GM19467 (cell line): ENCODE measurements around the gene RANBP6.
A peak's percentile ranks its signal among the peaks of the same experiment; 100 is the strongest.
"Not testable (repeated sequence)": the region's sequence is repeated elsewhere in the genome, so short reads cannot be mapped to it uniquely, and the experiment has no call there.

Experiments
- ATAC-seq: cut with Tn5 transposase; IDR thresholded peaks from one replicate; pipeline ENCODE4 v1.9.1; 2021; ENCODE audit warnings: mild to moderate bottlenecking, moderate library complexity; ENCODE audit not compliant: unreplicated experiment

Gene RANBP6

DNA sequence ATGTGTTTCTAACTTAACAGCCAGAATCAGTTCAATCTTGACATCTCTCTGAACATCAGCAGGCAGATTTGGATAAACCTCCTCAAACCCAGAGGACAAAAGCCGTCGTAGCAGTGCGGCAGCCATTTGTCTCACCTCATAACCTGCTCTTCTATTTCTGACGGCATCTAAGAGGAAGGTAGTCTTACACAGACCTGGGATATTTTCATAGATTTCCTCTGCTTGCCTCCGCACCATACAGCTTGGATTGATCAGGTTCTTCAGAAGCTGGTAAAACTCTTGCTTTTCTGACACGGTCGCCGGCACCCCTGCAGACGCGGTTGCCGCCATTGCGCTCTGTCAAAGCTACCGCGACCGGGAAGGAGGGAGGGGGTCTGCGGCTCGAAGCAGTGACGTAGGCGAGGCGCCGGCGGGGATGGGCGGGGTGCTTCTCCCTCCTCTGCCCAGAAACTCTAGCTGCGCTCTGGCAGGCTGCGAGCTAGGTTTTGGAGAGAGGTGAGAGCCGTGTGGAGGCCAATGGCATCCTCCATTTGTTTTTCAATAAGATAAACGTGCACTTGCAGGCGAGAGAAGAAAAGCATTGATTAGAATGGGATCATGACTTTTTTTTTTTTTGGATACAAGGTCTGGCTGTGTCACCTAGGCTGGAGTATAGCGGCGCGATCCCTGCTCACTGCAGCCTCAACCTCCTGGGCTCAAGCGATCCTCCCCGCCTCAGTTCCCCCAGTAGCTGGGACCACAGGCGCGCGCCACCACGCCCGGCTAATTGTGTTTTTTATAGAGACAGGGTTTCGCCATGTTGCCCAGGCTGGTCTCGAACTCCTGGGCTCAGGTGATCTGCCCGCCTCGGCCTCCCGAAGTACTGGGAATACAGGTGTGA lies at the start of gene RANBP6:
RANBP6 (minus strand) TSS at position 347 of the 880 bp plus-strand sequence; CDS start at position 330, 17 bp downstream.
- peak; percentile 97 for ATAC-seq

DNA sequence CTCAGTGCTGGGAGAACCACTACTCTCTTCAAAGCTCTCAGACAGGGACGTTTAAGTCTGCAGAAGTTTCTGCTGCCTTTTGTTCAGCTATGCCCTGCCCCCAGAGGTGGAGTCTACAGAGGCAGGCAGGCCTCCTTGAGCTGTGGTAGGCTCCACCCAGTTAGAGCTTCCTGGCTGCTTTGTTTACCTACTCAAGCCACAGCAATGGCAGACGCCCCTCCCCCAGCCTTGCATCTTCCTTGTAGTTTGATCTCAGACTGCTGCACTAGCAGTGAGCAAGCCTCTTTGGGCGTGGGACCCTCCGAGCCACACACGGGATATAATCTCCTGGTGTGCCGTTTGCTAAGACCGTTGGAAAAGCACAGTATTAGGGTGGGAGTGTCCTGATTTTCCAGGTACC lies 47.7 kb upstream of the RANBP6 start:
- not testable (repeated sequence) for ATAC-seq

DNA sequence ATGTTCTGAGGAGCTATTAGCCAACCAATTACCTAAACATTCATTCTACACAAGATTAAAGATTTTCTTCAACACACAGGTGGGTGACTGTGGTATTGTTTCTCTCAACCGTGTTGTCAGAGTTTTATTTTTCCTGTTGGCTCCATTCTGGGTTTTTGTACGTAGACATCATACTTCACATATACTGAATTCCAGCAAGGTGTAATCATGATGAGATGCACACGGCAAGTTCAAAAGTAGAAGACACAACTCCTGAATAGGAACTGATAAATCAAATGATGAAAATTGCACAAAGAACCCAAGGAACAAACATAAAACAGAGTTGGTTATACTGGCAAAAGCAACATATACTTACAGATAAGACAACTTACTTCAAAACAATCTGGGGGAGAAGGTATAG lies 40.2 kb upstream of the RANBP6 start:
- ATAC-seq: no peak

DNA sequence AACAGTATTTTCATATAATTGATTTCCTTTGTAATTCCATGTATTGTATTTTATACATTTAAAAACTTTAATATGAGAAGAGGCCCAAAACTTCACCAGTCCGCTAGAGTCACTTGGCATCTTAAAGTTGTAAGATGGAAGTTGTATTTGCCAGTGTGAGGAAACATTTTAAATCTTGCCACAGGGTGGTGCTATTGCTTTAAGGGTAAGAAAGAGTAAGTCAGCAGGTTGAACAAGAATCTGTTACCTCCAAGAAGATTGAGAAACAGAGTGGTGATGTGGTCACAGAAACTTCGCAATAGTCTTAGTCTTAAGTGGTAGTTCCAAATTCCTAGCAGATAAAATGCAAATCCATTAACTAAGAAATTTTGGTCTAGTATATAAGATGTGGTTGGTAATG lies 39.8 kb upstream of the RANBP6 start:
- ATAC-seq: no peak

DNA sequence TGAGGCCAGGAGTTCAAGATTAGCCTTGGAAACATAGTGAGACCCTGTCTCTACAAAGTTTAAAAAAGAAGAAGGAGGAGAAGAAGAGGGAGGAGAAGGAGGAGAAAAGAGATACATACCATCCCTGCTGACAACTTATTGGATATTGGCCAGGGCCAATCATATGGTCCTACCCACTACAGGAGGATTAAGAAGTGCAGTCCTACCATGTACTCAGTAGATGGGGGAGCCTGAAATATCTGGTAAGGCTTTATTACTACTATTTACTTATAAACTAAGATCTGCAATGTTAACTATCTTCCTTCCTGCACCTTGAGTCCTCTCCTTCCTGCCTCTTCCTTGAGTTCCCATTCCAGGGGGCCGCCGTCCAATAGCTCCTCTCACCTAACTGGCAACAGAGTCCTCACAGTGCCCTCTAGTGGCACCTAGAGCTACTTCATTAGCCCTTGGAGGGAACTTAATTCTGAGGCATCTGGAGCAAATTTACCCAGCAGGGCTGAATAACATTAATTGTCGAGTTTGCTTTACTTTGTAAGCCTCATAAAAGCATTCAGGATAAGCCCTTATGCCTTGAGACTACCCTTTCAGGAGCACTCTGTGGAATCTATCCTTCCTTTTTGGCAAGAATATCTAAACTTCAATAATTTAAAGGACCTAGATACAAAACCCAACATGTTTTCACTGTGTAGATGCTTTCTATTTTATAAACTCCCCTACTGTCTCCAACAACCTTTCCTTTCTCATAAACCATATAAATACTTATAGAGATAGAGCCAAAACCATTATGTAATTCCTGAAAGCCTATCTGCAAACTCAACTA lies 39.1 kb upstream of the RANBP6 start:
- no peak for ATAC-seq

DNA sequence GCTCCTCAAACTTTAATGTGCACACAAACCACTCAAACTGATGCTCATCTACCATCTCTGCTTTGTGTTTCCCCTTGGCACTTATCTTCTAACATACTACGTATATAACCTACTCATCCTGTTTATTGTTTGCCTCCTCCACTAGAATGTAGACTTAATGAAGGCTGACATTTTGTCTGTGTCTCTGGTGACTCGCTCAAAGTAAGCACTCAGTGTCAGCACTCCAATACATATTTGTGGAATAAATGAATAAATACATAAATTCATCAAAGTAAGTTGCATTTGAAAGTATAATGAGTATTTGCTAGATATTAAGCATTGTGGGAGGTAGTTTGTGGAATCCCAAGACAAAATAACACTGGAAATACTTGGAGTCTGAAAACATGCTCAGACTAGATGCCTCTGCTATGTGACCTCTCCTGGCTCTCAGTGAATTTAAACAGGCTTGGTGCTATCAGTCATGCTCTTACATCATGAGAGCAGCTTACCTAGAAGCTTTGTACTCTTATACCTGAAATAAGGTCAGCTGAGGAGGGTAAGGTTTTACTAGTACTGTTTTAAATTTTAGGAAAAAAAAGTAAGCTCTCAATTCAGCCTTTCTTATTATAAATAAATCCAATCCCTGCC lies 37.0 kb upstream of the RANBP6 start:
- ATAC-seq: no peak

DNA sequence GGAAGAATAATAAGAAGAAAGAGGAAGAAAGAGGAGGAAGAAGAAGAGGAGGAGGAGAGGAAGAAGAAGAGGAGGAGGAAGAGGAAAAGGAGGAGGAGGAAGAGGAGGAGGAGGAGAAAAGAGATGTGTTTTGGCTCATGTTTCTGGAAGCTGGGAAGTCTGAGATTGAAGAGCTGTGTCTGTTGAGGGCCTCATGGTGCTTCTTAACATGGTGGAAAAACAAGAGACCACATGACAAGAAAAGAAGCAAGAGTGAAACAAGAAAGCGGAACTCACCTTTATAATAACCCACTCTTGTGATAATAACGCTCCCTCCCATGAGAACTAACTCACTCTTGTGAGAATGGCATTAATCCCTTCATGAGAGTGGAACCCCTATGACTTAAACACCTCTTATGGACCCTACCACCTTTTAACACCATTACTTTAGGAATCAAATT lies 36.1 kb upstream of the RANBP6 start:
- no peak for ATAC-seq

DNA sequence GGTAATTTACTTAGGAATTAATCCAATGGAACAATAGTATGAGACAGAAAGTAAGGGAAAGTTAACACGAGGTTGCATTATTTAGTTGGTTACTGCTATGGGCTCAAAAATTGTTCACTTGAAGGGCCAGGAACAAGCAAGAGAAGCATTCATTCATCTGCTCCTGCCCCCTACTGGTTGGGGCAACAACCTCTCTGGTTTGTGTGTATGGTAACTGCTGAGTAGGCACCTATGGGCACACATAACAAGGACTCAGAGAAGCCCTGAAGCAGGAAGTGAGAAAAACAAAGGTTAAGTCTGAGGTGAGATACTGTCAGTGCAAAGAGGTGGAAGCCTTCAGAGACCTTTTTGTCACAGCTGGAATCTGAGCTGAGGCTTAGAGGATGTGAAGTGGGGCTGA lies 34.4 kb upstream of the RANBP6 start:
- peak; percentile 53 for ATAC-seq

DNA sequence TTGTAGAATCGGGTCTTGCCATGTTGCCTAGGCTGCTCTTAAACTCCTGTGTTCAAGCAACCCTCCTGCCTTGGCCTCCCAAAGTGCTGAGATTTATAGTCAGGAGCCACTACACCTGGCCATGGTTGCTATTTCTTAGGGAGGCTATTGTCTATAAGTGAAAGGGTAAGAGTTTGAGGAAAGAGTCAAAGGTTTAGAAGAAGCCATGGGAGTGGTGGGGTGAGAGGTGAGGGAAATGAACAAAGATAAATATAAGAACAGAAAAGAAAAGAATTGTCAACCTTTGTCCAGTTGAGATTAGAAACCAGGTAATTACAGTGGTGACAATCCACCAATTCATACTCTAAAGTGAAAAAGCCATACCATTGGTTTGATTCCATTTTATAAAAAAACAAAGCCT lies 32.6 kb upstream of the RANBP6 start:
- ATAC-seq: no peak

DNA sequence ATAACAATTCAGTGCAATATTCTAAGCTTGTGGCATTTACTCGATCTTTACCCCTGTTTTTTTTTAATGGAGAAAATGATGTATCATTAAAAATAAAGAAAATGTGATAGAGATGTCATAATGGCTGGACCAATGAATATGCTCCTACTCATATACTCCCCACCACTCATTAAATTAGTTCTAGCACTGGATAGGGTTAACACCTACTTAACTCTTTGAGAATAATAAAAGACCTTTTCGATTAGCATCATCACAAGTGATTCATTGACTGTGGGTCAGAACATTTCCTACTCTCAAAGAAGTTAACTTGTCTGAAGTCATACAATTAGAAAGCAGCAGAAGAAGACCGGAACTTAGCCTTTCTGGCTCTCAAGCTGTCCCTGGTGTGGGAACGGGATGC lies 31.6 kb upstream of the RANBP6 start:
- ATAC-seq: no peak

DNA sequence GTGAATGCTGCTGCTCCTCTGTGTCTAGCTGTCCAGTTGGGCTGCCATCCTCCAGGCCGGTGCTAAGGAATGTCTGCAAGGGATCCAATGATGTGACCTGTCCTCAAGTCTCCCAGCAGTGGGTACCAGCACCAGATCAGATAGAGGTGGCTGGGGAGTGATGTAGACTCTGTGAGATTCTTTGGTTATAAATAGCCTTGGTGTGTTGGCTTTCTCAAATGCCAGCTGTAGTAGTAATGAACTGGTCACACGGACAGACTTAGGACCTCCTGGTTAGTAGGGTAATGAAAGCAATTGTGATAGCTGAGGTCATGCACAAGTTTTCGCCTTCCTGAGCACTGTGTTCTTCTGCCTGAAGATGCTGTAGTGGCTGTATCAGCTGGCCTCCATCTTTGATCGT lies 29.9 kb upstream of the RANBP6 start:
- ATAC-seq: no peak

DNA sequence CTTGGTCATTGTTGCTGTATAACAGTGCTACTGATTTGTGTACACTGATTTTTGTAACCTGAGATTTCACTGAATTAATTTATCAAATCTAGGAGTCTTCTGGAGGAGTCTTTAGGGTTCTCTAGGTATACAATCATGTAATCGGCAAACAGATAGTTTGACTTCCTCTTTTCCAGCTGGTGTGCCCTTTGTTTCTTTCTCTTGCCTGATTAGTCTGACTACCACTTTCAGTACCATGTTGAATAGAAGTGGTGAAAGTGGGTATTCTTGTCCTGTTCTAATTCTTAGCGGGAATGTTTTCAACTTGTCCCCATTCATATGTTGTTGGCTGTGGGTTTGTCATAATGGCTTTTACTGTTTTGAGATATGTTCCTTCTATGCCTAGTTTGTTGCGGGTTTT lies 24.7 kb upstream of the RANBP6 start:
- ATAC-seq: no peak

DNA sequence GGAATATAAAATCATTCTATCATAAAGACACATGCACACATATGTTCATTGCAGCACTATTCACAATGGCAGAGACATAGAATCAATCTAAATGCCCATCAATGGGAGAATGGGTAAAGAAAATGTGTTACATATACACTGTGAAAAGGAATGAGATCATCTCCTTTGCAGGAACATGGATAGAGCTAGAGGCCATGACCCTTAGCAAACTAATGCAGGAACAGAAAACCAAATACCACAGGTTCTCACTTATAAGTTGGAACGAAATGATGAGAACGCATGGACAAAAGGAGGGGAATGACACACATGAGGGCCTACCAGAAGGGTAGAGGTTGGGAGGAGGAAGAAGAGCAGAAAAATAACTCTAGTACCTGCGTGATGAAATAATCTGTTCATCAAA lies 21.0 kb upstream of the RANBP6 start:
- no peak for ATAC-seq

DNA sequence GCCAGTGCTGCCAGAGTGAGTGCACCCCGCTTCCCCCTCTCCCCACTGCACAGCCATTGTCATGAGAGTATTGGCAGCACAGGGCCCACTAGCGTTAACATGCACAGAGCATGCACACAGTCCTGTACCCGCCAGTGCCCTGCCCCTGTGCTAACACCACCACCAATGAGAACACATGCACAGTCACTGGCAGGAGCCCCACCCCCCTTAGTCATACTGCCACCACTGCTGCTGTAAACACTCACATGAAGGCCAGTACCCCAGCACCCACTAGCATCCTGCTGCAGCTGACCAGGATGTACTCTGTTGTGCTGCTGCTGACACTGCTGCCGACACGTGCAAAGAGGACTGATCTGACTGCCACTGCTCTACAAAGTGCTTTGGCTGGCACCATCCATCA lies 19.5 kb upstream of the RANBP6 start:
- ATAC-seq: no peak

DNA sequence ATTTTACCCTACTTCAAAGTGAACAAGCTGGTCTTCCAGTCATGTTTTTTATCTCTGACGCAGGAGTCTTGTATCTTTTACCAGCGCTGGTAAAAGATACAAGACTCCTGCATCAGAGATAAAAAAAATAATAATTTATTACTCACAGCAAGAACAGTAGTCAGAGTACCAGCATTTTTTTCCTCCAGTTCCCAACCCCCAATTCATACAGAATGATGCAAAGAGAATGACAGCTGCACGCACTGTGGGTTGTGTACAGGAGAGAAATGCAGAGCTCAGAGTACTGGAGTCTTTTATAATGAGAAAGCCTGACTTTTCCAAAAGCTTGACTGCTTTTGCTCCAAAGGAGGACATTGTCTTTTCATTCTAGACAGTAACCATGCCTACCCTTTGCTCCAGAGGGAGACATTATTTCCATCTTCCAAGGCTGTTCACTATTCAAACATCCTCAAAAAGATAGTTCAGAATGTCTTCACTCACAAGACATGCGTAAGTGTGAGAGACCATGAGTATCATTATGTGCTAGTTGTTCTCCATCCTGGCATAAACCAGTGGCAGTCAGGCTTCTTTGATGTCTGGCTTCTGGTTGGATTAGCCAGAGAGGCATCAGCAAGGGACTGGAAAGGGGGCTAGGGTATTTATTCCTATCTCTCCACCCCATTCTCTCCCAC lies 14.3 kb upstream of the RANBP6 start:
- ATAC-seq: no peak

DNA sequence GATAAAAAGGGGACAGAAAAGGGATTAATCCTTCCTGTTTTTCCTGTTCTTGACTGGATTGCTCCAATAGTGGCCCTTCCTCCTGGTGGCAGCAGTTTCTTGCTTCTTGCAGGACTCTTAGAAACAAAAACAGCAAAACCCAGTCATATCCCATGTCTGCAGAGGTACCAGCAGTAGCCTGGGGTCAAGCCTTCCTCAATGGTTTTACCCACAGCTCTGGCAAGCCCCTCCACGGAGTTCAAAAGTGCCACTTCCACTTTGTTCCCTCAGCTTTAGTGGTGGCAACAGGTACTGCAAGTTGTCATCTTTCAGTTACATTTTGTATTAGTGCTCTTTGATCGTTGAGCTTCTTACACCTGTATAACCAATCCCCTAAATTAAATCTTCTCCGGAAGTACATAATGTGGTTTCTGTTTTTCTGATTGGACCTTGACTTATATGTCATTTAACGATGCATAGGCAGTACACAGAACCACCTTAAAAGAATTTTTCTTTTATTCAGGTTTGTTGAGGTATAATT lies 8.7 kb upstream of the RANBP6 start:
- no peak for ATAC-seq

DNA sequence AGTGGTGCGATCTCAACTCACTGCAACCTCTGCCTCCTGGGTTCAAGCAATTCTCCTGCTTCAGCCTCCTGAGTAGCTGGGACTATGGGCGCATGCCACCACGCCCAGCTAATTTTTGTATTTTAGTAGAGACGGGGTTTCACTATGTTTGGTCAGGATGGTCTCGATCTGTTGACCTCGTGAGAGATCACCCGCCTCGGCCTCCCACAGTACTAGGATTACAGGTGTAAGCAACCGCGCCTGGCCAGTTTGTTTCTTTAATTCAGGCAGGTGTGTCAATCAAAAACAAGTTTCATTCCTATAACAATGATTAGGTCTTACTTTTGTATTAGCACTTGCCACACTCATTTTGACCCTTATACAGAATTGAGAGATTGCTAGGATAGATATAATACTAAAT lies 1.6 kb upstream of the RANBP6 start:
- ATAC-seq: not testable (repeated sequence)

DNA sequence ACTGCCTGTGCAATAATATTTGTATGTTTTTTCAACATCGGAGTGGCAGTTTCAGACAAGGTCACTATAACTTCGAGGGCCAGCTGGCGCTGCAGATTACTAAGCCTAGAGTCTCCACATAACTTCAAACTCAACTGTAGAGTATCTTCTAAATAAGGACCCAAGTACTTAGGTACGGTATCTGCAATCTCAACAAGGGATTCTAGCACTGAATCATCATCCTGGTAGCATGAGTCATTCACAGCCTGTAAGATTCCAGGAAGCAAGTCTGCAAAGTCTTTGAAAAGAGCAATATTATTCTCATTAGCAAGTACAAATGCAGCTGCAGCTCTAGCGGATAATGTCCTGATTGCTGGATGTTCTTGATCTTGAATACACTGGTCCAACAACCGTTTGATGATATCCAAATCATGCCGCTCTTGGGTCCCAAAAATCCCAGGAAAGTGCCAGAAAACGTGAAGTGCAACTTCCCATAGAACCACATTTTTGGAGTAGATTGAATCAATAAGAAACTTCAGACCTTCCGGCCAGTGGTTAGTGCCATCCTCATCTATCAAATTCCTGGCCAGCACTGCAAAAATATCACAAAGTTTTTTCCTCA lies 654 bp downstream of the RANBP6 start:
- no peak for ATAC-seq

DNA sequence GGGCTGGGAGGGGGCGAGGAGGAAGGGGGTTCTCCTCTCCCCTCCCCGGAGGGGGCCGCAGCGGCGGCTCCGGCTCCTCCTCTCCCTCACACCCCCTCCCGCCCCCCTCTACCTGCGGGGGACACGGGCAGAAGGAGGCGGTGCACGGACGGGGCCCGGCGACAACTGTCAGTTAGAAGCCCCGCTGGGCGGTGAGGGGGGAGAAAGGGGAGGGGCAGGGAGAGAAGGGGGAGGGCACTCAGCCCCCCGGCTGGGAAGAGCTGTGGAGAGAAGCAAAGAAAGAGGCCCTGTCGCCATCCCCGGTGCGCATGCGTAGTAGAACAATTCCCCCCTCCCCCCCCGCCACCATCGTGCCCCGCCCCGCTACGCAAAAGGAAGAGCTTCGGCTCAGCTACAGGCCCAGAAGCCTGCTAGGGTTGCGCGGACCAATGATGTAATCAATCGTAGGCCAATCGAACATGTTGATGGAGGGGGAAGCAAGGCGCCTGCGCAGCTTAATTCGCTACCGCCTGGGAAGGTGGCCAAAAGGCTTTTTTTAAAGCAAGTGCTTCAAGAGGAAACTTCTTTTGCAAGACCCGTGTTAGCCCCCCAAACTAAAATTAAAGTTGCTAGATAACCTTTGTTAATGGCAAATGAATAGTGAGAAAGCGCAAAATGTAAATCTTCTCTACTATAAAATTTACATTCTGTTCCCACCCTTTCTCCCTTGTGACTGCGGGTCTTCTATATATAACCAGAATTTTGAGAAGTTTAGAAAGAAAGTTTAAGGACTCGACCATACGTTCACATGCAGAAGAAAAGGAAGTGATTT lies 7.0 kb downstream of the RANBP6 start:
- peak; percentile 56 for ATAC-seq
